ENCODE data around the gene ZC3H12C. TPM values are rescaled to one million over a fixed set of nuclear protein-coding genes. Genes with fewer than 3 reads are reported as not detected.
A peak's percentile ranks its signal among the peaks of the same experiment; 100 is the strongest.
"Not testable (repeated sequence)": the region's sequence is repeated elsewhere in the genome, so short reads cannot be mapped to it uniquely, and the experiment has no call there.

The ZC3H12C gene
- total and polyA plus RNA-seq, 5 experiments from 2014 or later = 0.03 to 0.08 TPM; not detected in 3

GRCh38 chr11:110068001-110068400 is 25.2 kb upstream of the ZC3H12C start:
- H3K27me3 Mint-ChIP-seq = peaks cover 3 to 31% (median 14%) of the 10 kb centered on the region in 5 donors
- H3K9me3 Mint-ChIP-seq, ATAC-seq, H3K4me3 Mint-ChIP-seq, H3K4me1 Mint-ChIP-seq, H3K36me3 Mint-ChIP-seq, H3K27ac Mint-ChIP-seq, POLR2A ChIA-PET, DNase-seq: not testable (repeated sequence)

- Mint-ChIP-seq H3K36me3 (no peaks in the 10 kb centered on the region), H3K4me3 (no peak overlapping the region), H3K9me3 (no peaks in the 10 kb centered on the region), H3K27ac (peak overlapping the region in 2 of 10 donors; percentile 61 to 81), H3K27me3 (peaks cover 5 to 24% (median 17%) of the 10 kb centered on the region in 5 donors), H3K4me1 (peaks cover 0 to 3% (median 0%) of the 10 kb centered on the region in 4 donors)
- POLR2A ChIA-PET = no interaction called here
- DNase-seq = no peak
- no peak for ATAC-seq
Measured at GRCh38 chr11:110069158-110069737, 23.9 kb upstream of the ZC3H12C start.

- DNase-seq (no peak), ATAC-seq (no peak)
- Mint-ChIP-seq H3K36me3 (no peaks in the 10 kb centered on the region), H3K27me3 (peaks cover 3 to 24% (median 16%) of the 10 kb centered on the region in 5 donors), H3K4me3 (no peak overlapping the region), H3K9me3 (no peaks in the 10 kb centered on the region), H3K4me1 (peaks cover 0 to 3% (median under 1%) of the 10 kb centered on the region in 4 donors), H3K27ac (no peak overlapping the region)
- POLR2A ChIA-PET = no interaction called here
Measured at GRCh38 chr11:110070176-110070575, 23.0 kb upstream of the ZC3H12C start.

GRCh38 chr11:110071197-110071596 is 22.0 kb upstream of the ZC3H12C start:
- ATAC-seq (no peak), DNase-seq (no peak)
- POLR2A ChIA-PET = no interaction called here
- Mint-ChIP-seq H3K9me3 (peaks cover 0 to under 1% (median 0%) of the 10 kb centered on the region in 9 donors), H3K4me3 (no peak overlapping the region), H3K27ac (no peak overlapping the region), H3K27me3 (peaks cover 3 to 34% (median 16%) of the 10 kb centered on the region in 5 donors), H3K36me3 (no peaks in the 10 kb centered on the region), H3K4me1 (peaks cover 0 to 3% (median under 1%) of the 10 kb centered on the region in 4 donors)

GRCh38 chr11:110072930-110073329 is 20.3 kb upstream of the ZC3H12C start:
- H3K4me3 Mint-ChIP-seq = no peak overlapping the region
- ATAC-seq (no peak), DNase-seq (no peak)
- POLR2A ChIA-PET = no interaction called here
- H3K27me3 Mint-ChIP-seq = peaks cover 3 to 38% (median 16%) of the 10 kb centered on the region in 5 donors
- peaks cover 0 to 5% (median 0%) of the 10 kb centered on the region in 9 donors for H3K9me3 Mint-ChIP-seq
- no peaks in the 10 kb centered on the region for H3K36me3 Mint-ChIP-seq
- H3K27ac Mint-ChIP-seq = no peak overlapping the region
- peaks cover 0 to 3% (median under 1%) of the 10 kb centered on the region in 4 donors for H3K4me1 Mint-ChIP-seq

GRCh38 chr11:110074499-110074898 is 18.7 kb upstream of the ZC3H12C start:
- Mint-ChIP-seq H3K9me3 (peaks cover 0 to 5% (median 0%) of the 10 kb centered on the region in 9 donors), H3K27ac (no peak overlapping the region), H3K4me1 (peaks cover 0 to 2% (median 0%) of the 10 kb centered on the region in 4 donors), H3K36me3 (no peaks in the 10 kb centered on the region), H3K4me3 (no peak overlapping the region), H3K27me3 (peaks cover 3 to 38% (median 11%) of the 10 kb centered on the region in 5 donors)
- no peak for DNase-seq
- POLR2A ChIA-PET = no interaction called here
- ATAC-seq = no peak

- peaks cover 0 to 2% (median 0%) of the 10 kb centered on the region in 4 donors for H3K4me1 Mint-ChIP-seq
- no peaks in the 10 kb centered on the region for H3K36me3 Mint-ChIP-seq
- ATAC-seq (no peak), DNase-seq (no peak)
- POLR2A ChIA-PET = no interaction called here
- peaks cover 0 to 5% (median 0%) of the 10 kb centered on the region in 9 donors for H3K9me3 Mint-ChIP-seq
- no peak overlapping the region for H3K4me3 Mint-ChIP-seq
- H3K27ac Mint-ChIP-seq = no peak overlapping the region
- H3K27me3 Mint-ChIP-seq = peaks cover 4 to 32% (median 9%) of the 10 kb centered on the region in 5 donors
Measured at GRCh38 chr11:110075105-110075846, 17.9 kb upstream of the ZC3H12C start.

- peaks cover 4 to 26% (median 9%) of the 10 kb centered on the region in 5 donors for H3K27me3 Mint-ChIP-seq
- ATAC-seq (no peak), DNase-seq (no peak)
- peaks cover 0 to 2% (median 0%) of the 10 kb centered on the region in 4 donors for H3K4me1 Mint-ChIP-seq
- POLR2A ChIA-PET = no interaction called here
- H3K36me3 Mint-ChIP-seq = no peaks in the 10 kb centered on the region
- H3K27ac Mint-ChIP-seq = no peak overlapping the region
- peaks cover 0 to 5% (median 0%) of the 10 kb centered on the region in 9 donors for H3K9me3 Mint-ChIP-seq
- H3K4me3 Mint-ChIP-seq = no peak overlapping the region
Measured at GRCh38 chr11:110075847-110076208, 17.4 kb upstream of the ZC3H12C start.

- POLR2A ChIA-PET = no interaction called here
- Mint-ChIP-seq H3K9me3 (peaks cover 0 to 5% (median 0%) of the 10 kb centered on the region in 9 donors), H3K4me1 (peaks cover 0 to 2% (median 0%) of the 10 kb centered on the region in 4 donors), H3K27ac (no peak overlapping the region), H3K4me3 (no peak overlapping the region), H3K36me3 (no peaks in the 10 kb centered on the region), H3K27me3 (peaks cover 3 to 20% (median 9%) of the 10 kb centered on the region in 5 donors)
- DNase-seq = no peak
- ATAC-seq = no peak
Measured at GRCh38 chr11:110076371-110076965, 16.7 kb upstream of the ZC3H12C start.

- Mint-ChIP-seq H3K27me3 (peaks cover 2 to 14% (median 9%) of the 10 kb centered on the region in 5 donors), H3K9me3 (peaks cover 0 to 5% (median 0%) of the 10 kb centered on the region in 9 donors), H3K4me3 (no peak overlapping the region), H3K27ac (no peak overlapping the region), H3K36me3 (no peaks in the 10 kb centered on the region), H3K4me1 (peaks cover 0 to 2% (median 0%) of the 10 kb centered on the region in 4 donors)
- POLR2A ChIA-PET = no interaction called here
- ATAC-seq (no peak), DNase-seq (no peak)
Measured at GRCh38 chr11:110077346-110077745, 15.8 kb upstream of the ZC3H12C start.

GRCh38 chr11:110077831-110078325 is 15.3 kb upstream of the ZC3H12C start:
- H3K27me3 Mint-ChIP-seq = peaks cover 2 to 14% (median 10%) of the 10 kb centered on the region in 5 donors
- H3K4me1 Mint-ChIP-seq = peaks cover 0 to 2% (median 0%) of the 10 kb centered on the region in 4 donors
- no peak overlapping the region for H3K4me3 Mint-ChIP-seq
- DNase-seq = no peak
- no peak for ATAC-seq
- no peak overlapping the region for H3K27ac Mint-ChIP-seq
- peaks cover 0 to 5% (median 0%) of the 10 kb centered on the region in 9 donors for H3K9me3 Mint-ChIP-seq
- no peaks in the 10 kb centered on the region for H3K36me3 Mint-ChIP-seq
- POLR2A ChIA-PET = no interaction called here

GRCh38 chr11:110078923-110079544 is 14.2 kb upstream of the ZC3H12C start:
- Mint-ChIP-seq H3K4me1 (peaks cover 0 to 2% (median 0%) of the 10 kb centered on the region in 4 donors), H3K4me3 (no peak overlapping the region), H3K27me3 (peaks cover 2 to 14% (median 7%) of the 10 kb centered on the region in 5 donors), H3K36me3 (no peaks in the 10 kb centered on the region), H3K9me3 (peaks cover 0 to 5% (median 0%) of the 10 kb centered on the region in 9 donors), H3K27ac (no peak overlapping the region)
- POLR2A ChIA-PET = no interaction called here
- DNase-seq = no peak
- no peak for ATAC-seq

Data from naive thymus-derived CD8-positive, alpha-beta T cell (primary cell).